Epithelial cell of esophagus (primary cell): ENCODE results near the gene SPATA22.
"Not testable (repeated sequence)": the region's sequence is repeated elsewhere in the genome, so short reads cannot be mapped to it uniquely, and the experiment has no call there.

ENCODE experiments used
- DNase-seq: peaks from one replicate; pipeline ENCODE4 v3.0.0; 2010; ENCODE audit warnings: low read depth
- H3K4me3 ChIP-seq: 2 replicates; pipeline ENCODE4 v1.5.1; 2011; ENCODE audit warnings: mild to moderate bottlenecking, low read length, control low read depth
- CTCF ChIP-seq: IDR thresholded peaks from 2 replicates; pipeline ENCODE4 v1.5.1; 2011; ENCODE audit warnings: low read depth, mild to moderate bottlenecking, low read length, control low read depth, inconsistent platforms; ENCODE audit not compliant: insufficient read depth; ENCODE audit errors: missing control alignments

Gene SPATA22

GRCh38 chr17:3471599-3471998 is at the start of gene SPATA22:
Gene SPATA22 (minus strand): TSS chr17:3471819. CDS start chr17:3469325, 2,494 bp downstream.
- no peak for DNase-seq
- no peak for TF ChIP-seq CTCF
- no peak within 1 kb of the TSS for H3K4me3 ChIP-seq

GRCh38 chr17:3519472-3519871 is 47.9 kb upstream of the SPATA22 start:
- DNase-seq, H3K4me3 ChIP-seq: not testable (repeated sequence)

GRCh38 chr17:3514873-3515272 is 43.3 kb upstream of the SPATA22 start:
- H3K4me3 ChIP-seq: no peak overlapping the region
- DNase-seq: no peak
- no peak for TF ChIP-seq CTCF

- not testable (repeated sequence) for DNase-seq, H3K4me3 ChIP-seq
These were observed 42.5 kb upstream of the SPATA22 start for GRCh38 chr17:3514167-3514566.

GRCh38 chr17:3513305-3514035 is 41.9 kb upstream of the SPATA22 start:
- H3K4me3 ChIP-seq: no peak overlapping the region
- no peak for TF ChIP-seq CTCF
- no peak for DNase-seq

- DNase-seq: no peak
- no peak for TF ChIP-seq CTCF
- H3K4me3 ChIP-seq: no peak overlapping the region
These were observed 41.0 kb upstream of the SPATA22 start for GRCh38 chr17:3512505-3513171.

GRCh38 chr17:3511852-3512504 is 40.4 kb upstream of the SPATA22 start:
- TF ChIP-seq CTCF: no peak
- no peak overlapping the region for H3K4me3 ChIP-seq
- no peak for DNase-seq
